Parathyroid adenoma (tissue), 2 donors: ENCODE results near the gene NHSL1.

Source experiments
- H2AFZ ChIP-seq: fragments of 300-600 bp; sonication (generic); one replicate; pipeline ENCODE4 v1.7.0; 2017; ENCODE audit warnings: antibody characterized with exemption, mild to moderate bottlenecking
- H3K27ac ChIP-seq: fragments of 300-600 bp; sonication (generic); one replicate; pipeline ENCODE4 v1.7.0; 2017
- H3K27me3 ChIP-seq: fragments of 300-600 bp; sonication (generic); one replicate; pipeline ENCODE4 v1.7.0; 2017; ENCODE audit warnings: low read length; ENCODE audit not compliant: control insufficient read depth, insufficient read depth
- H3K36me3 ChIP-seq: fragments of 300-600 bp; sonication (generic); one replicate; pipeline ENCODE4 v1.7.0; 2017; ENCODE audit warnings: low read length; ENCODE audit not compliant: control insufficient read depth, insufficient read depth
- H3K4me1 ChIP-seq: fragments of 300-600 bp; sonication (generic); one replicate; pipeline ENCODE4 v1.7.0; 2017; ENCODE audit warnings: control low read depth
- H3K4me2 ChIP-seq: fragments of 300-600 bp; sonication (generic); one replicate; pipeline ENCODE4 v1.7.0; 2017; ENCODE audit warnings: low read length
- H3K4me3 ChIP-seq: fragments of 300-600 bp; sonication (generic); one replicate; pipeline ENCODE4 v1.7.0; 2017; ENCODE audit warnings: low read depth, low read length
- H3K79me2 ChIP-seq: fragments of 300-600 bp; sonication (generic); one replicate; pipeline ENCODE4 v1.7.0; 2017; ENCODE audit warnings: control low read depth
- H3K9ac ChIP-seq: fragments of 300-600 bp; sonication (generic); one replicate; pipeline ENCODE4 v1.7.0; 2017; ENCODE audit warnings: mild to moderate bottlenecking
- H3K9me3 ChIP-seq: fragments of 300-600 bp; sonication (generic); one replicate; pipeline ENCODE4 v1.7.0; 2017; ENCODE audit warnings: low read length; ENCODE audit not compliant: control insufficient read depth
- CTCF ChIP-seq: fragments of 300-600 bp; sonication (generic); IDR thresholded peaks from one replicate; pipeline ENCODE4 v1.7.0; 2017; ENCODE audit warnings: antibody characterized with exemption, mild to moderate bottlenecking
- donor health status: primary hyperparathyroidism.

Gene NHSL1

GRCh38 chr6:138524526-138524925 lies 25.2 kb upstream of the NHSL1 start:
- H3K4me1 ChIP-seq = peaks cover 4% of the 10 kb centered on the region

GRCh38 chr6:138523347-138524210 lies 24.3 kb upstream of the NHSL1 start:
- no peak for TF ChIP-seq CTCF
- Histone ChIP-seq H3K36me3 (no peaks in the 10 kb centered on the region), H3K79me2 (no peaks in the 10 kb centered on the region), H3K27ac (no peak overlapping the region), H3K4me1 (no peaks in the 10 kb centered on the region), H3K4me2 (no peak overlapping the region), H3K9me3 (no peaks in the 10 kb centered on the region), H3K9ac (no peak overlapping the region), H3K4me3 (no peak overlapping the region), H2AFZ (no peak overlapping the region), H3K27me3 (no peaks in the 10 kb centered on the region)

More at GRCh38 chr6:138524526-138524925, 25.2 kb upstream of the NHSL1 start:
- no peak overlapping the region for H3K4me3 ChIP-seq
- H3K36me3 ChIP-seq = no peaks in the 10 kb centered on the region
- TF ChIP-seq CTCF = no peak
- H3K9me3 ChIP-seq = no peaks in the 10 kb centered on the region
- H3K4me2 ChIP-seq = no peak overlapping the region
- no peak overlapping the region for H3K9ac ChIP-seq
- no peaks in the 10 kb centered on the region for H3K27me3 ChIP-seq
- no peak overlapping the region for H3K27ac ChIP-seq
- no peak overlapping the region for H2AFZ ChIP-seq
- H3K79me2 ChIP-seq = no peaks in the 10 kb centered on the region

GRCh38 chr6:138522611-138523010 lies 23.3 kb upstream of the NHSL1 start:
- Histone ChIP-seq H2AFZ (peak overlapping the region; percentile 59), H3K9me3 (no peaks in the 10 kb centered on the region), H3K9ac (no peak overlapping the region), H3K27ac (no peak overlapping the region), H3K79me2 (no peaks in the 10 kb centered on the region), H3K4me2 (peak overlapping the region; percentile 9), H3K27me3 (no peaks in the 10 kb centered on the region), H3K36me3 (no peaks in the 10 kb centered on the region), H3K4me1 (no peaks in the 10 kb centered on the region), H3K4me3 (no peak overlapping the region)
- no peak for TF ChIP-seq CTCF

DNA sequence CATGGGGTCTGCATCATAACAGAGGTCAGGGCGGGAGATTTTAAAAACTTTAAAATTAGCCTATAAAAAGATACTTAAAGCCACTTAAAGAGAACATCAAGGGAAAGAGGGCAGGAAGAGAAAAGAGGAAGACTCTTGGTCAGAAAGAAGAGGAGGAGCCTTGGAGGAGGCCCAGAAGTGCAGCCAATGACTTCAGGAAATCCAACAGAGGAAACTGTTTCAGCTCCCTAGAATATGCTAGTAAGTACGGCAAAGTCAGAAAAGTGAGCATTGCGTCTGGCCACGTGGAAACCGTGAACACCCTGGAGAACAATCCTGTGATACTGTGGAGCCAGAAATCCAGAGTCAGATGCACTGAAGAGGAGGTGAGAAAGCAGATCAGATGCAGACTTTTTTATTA lies 22.5 kb upstream of the NHSL1 start:
- Histone ChIP-seq H3K36me3 (no peaks in the 10 kb centered on the region), H3K4me3 (no peak overlapping the region), H3K4me1 (no peaks in the 10 kb centered on the region), H3K79me2 (no peaks in the 10 kb centered on the region), H3K9me3 (no peaks in the 10 kb centered on the region), H2AFZ (no peak overlapping the region), H3K9ac (no peak overlapping the region), H3K4me2 (no peak overlapping the region), H3K27me3 (no peaks in the 10 kb centered on the region), H3K27ac (no peak overlapping the region)
- TF ChIP-seq CTCF = no peak

GRCh38 chr6:138520463-138520862 lies 21.2 kb upstream of the NHSL1 start:
- H3K79me2 ChIP-seq = no peaks in the 10 kb centered on the region
- peak overlapping the region; percentile 44 for H2AFZ ChIP-seq
- H3K27me3 ChIP-seq = no peaks in the 10 kb centered on the region
- no peak overlapping the region for H3K27ac ChIP-seq
- H3K4me3 ChIP-seq = no peak overlapping the region
- no peak overlapping the region for H3K4me2 ChIP-seq
- H3K36me3 ChIP-seq = no peaks in the 10 kb centered on the region
- no peaks in the 10 kb centered on the region for H3K9me3 ChIP-seq
- TF ChIP-seq CTCF = peak; percentile 53
- no peaks in the 10 kb centered on the region for H3K4me1 ChIP-seq
- H3K9ac ChIP-seq = no peak overlapping the region
